Measurements from ENCODE around the gene ZNF507. TPM values are rescaled to one million over a fixed set of nuclear protein-coding genes. Genes with fewer than 3 reads are reported as not detected.
A peak's percentile ranks its signal among the peaks of the same experiment; 100 is the strongest.

Gene ZNF507
- total RNA-seq, 4 donors from 2014 or later, result 10.5 to 37.4 (median 28.2) TPM

DNA sequence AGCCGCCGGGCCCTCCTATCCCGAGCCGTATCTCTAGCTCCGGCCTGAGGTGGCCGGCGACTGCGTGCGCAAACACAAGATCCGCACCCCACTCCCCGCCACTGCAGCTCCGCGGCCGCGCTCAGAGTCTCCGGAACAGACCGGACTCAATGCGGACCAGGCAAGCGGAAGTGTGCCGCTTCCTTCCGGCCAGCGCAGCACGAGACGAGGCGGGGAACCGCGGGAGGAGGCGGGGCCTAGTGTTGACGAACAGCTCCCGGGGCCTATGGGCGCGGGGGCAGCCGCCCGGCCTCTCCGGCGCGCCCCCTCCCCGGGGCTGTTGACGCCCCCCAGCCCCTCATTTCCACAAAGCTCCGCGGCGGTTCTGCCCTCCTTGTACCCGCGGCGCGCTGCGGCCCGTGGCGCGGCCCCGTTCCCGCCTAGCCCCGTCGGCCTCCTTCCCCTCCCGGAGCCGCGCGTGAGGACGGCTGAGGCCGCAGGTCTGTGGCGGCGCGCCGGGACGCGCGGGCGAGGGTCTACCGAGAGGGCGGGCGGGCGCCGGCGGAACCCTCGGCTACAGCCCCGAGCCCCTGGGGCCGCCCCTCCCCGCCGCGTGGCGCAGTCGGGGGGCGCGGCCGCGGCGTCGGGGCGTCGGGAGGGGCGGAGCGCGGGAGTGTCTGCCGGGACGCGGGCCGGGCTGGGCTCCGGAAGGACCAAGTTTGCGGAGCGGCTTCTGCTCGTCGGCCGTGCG, 60.2 kb downstream of the ZNF507 start, which contains the start of gene DPY19L3:
Gene DPY19L3, plus strand, starts transcription at position 340 of the 730 bp plus-strand sequence. CDS start 2,484 bp downstream, outside the sequence.
- no peaks in the 10 kb centered on the region for H3K27me3 ChIP-seq
- intact Hi-C loops (cut with DNase I; ENCODE audit: low total_unique reads), result no loop called here
- TF ChIP-seq POLR2A (IDR thresholded peaks at IDR 0.05), result peak; percentile 70 to 91
- TF ChIP-seq, protein P1, sequence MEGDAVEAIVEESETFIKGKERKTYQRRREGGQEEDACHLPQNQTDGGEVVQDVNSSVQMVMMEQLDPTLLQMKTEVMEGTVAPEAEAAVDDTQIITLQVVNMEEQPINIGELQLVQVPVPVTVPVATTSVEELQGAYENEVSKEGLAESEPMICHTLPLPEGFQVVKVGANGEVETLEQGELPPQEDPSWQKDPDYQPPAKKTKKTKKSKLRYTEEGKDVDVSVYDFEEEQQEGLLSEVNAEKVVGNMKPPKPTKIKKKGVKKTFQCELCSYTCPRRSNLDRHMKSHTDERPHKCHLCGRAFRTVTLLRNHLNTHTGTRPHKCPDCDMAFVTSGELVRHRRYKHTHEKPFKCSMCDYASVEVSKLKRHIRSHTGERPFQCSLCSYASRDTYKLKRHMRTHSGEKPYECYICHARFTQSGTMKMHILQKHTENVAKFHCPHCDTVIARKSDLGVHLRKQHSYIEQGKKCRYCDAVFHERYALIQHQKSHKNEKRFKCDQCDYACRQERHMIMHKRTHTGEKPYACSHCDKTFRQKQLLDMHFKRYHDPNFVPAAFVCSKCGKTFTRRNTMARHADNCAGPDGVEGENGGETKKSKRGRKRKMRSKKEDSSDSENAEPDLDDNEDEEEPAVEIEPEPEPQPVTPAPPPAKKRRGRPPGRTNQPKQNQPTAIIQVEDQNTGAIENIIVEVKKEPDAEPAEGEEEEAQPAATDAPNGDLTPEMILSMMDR (IDR thresholded peaks at IDR 0.05), result peak in 1 of 4 experiments; percentile 8

DNA sequence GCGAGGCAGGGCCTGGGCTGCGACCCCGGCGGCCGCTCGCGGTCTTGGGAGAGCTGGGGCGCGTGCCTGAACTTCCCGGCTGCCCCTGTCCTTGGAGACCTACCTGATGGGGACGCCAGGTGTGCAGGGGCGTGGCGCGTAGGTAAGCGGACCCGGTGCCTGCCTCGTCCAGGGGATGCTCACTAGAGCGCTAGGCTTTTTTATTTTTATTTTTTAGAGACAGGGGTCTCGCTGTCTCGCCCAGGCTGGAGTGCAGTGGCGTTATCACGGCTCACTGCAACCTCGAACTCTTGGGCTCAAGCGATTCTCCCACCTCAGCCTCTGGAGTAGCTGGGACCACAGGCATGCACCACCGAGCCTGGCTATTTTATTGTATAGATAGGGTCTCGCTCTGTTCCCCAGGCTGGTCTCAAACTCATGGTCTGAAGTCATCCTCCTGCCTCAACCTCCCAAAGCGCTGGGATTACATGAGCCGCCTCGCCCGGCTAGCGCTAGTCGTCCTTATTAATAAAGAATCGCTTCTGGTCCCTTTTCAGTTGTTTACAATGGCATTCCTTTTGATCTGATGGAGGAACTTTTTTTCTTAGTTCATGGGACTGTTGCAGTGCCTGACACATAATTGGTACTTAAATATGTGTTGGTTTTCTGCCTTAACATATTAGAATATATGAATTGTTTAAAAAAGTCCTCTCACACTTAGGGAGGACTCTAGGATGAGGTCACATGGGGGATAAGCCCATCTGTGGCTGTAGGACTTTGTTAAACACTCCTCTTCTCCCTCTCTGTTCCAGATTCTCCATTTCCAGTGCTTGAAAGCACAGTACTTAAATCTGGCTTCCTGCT, 61.0 kb downstream of the ZNF507 start:
- no peaks in the 10 kb centered on the region for H3K36me3 ChIP-seq
- peak overlapping the region; percentile 99 for H3K27ac ChIP-seq
- peak in 1 of 2 donors; percentile 6 for TF ChIP-seq POLR2A (IDR thresholded peaks at IDR 0.05)
- TF ChIP-seq, protein P1 (IDR thresholded peaks at IDR 0.05), result no peak
- H3K27me3 ChIP-seq, result no peaks in the 10 kb centered on the region
- no peaks in the 10 kb centered on the region for H3K4me1 ChIP-seq
- no peak for DNase-seq
- no peaks in the 10 kb centered on the region for H3K9me3 ChIP-seq
- peak overlapping the region; percentile 86 to 97 for H3K4me3 ChIP-seq
- intact Hi-C loops (cut with DNase I; ENCODE audit: low total_unique reads), result no loop called here

More for the DNA sequence above, 60.2 kb downstream of the ZNF507 start, which contains the start of gene DPY19L3:
- Histone ChIP-seq H3K9me3 (no peaks in the 10 kb centered on the region), H3K36me3 (no peaks in the 10 kb centered on the region), H3K4me1 (no peaks in the 10 kb centered on the region), H3K4me3 (peak within 1 kb of the TSS; percentile 86 to 97), H3K27ac (peak within 1 kb of the TSS; percentile 99)
- DNase-seq, result peak; percentile 93 to 95

DNA sequence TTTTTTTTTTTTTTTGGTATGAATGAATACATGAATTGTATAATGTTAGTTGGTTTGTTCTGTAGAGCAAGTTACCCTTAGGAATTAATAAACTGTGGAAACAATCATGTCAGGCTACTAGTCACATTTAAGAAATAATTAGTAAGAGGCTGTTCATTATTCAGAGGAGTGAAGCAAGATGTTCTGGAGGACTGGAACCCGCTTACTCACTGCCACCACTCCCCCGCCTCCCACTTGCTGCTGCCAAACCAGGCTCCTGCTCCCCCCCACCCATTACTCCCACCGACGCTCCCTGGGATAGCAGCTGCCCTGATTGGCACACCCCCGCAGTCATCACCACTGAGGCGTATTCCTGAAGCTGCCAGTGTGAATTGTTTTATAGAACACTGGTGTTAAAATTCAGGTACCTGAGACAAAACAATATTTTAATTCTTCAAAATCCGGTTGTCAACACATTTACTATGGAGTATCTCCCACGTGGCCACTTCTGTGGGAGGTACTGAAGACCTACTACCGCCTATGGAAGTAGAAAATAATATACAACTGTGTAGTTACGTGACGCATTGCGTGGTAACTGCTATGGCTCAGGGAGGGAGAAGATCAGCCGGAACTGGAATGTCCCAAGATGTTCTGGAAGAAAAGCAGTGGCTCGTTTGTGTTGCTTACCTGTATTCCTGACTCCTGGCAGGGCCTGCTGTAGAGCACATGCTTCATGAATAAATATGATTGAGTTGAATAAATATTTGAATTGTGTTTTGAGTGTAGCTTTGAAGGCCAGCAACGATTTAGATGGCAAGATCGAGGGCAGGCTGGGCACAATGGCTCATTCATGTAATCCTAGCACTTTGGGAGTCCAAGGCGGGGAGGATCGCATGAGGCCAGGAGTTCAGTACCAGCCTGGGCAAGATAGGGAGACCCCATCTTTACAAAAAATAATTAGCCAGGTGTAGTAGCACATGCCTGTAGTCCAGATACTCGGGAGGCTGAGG, 61.9 kb downstream of the ZNF507 start:
- H3K4me3 ChIP-seq, result no peak overlapping the region
- no peaks in the 10 kb centered on the region for H3K4me1 ChIP-seq
- H3K27me3 ChIP-seq, result no peaks in the 10 kb centered on the region
- peak overlapping the region; percentile 99 for H3K27ac ChIP-seq
- DNase-seq, result peak; percentile 79 to 93
- H3K36me3 ChIP-seq, result no peaks in the 10 kb centered on the region
- no peaks in the 10 kb centered on the region for H3K9me3 ChIP-seq
- TF ChIP-seq, protein P1 (IDR thresholded peaks at IDR 0.05), result no peak
- no peak for TF ChIP-seq POLR2A (IDR thresholded peaks at IDR 0.05)
- intact Hi-C loops (cut with DNase I; ENCODE audit: low total_unique reads), result no loop called here

DNA sequence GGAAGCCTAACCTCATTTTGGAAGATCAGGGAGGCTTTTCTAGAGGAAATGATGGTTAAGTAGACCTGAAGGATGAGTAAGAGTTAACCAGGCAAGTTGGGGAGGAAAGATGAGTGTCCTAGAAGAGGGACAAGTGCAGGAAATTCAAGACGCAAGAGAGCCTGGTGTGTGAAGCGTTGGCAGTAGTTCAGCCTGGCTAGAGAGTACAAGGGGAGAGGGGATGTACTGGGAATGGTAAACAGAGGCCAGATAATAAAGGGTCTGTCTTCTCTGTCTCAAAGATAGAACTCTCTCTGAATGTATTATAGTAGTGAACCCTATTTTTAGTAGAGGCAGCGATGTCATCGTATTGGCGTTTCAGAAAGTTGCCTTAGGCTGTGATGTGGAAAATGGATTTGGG, 69.8 kb downstream of the ZNF507 start:
- Histone ChIP-seq H3K36me3 (no peaks in the 10 kb centered on the region), H3K27me3 (no peaks in the 10 kb centered on the region), H3K9me3 (no peaks in the 10 kb centered on the region), H3K4me3 (no peak overlapping the region), H3K27ac (no peak overlapping the region), H3K4me1 (no peaks in the 10 kb centered on the region)
- TF ChIP-seq, protein P1 (IDR thresholded peaks at IDR 0.05), result no peak
- no peak for TF ChIP-seq POLR2A (IDR thresholded peaks at IDR 0.05)
- DNase-seq, result no peak
- intact Hi-C loops (cut with DNase I; ENCODE audit: low total_unique reads), result no loop called here
